GM19467 (cell line): ENCODE measurements around the gene PPARG.

Source experiments
- ATAC-seq: cut with Tn5 transposase; IDR thresholded peaks from one replicate; pipeline ENCODE4 v1.9.1; 2021; ENCODE audit warnings: mild to moderate bottlenecking, moderate library complexity; ENCODE audit not compliant: unreplicated experiment

Gene PPARG

GRCh38 chr3:12308517-12308916 lies 19.6 kb downstream of the PPARG start:
- ATAC-seq = no peak

- no peak for ATAC-seq
These were observed 20.8 kb downstream of the PPARG start for GRCh38 chr3:12309716-12310115.

- no peak for ATAC-seq
These were observed 23.1 kb downstream of the PPARG start for GRCh38 chr3:12312010-12312409.

GRCh38 chr3:12313519-12313918 lies 24.6 kb downstream of the PPARG start:
- no peak for ATAC-seq

GRCh38 chr3:12316253-12316652 lies 27.4 kb downstream of the PPARG start:
- ATAC-seq = peak; percentile 31

- peak; percentile 82 for ATAC-seq
These were observed 28.0 kb downstream of the PPARG start for GRCh38 chr3:12316729-12317351.

- no peak for ATAC-seq
These were observed 29.0 kb downstream of the PPARG start for GRCh38 chr3:12317914-12318313.

GRCh38 chr3:12318758-12319621 lies 30.1 kb downstream of the PPARG start:
- ATAC-seq = no peak

GRCh38 chr3:12321015-12321414 lies 32.1 kb downstream of the PPARG start:
- no peak for ATAC-seq

- ATAC-seq = no peak
These were observed 34.4 kb downstream of the PPARG start for GRCh38 chr3:12323237-12323636.

GRCh38 chr3:12325586-12326515 lies 37.0 kb downstream of the PPARG start:
- no peak for ATAC-seq

- no peak for ATAC-seq
These were observed 38.2 kb downstream of the PPARG start for GRCh38 chr3:12327021-12327420.

- ATAC-seq = no peak
These were observed 39.4 kb downstream of the PPARG start for GRCh38 chr3:12328132-12328836.

- no peak for ATAC-seq
These were observed 40.1 kb downstream of the PPARG start for GRCh38 chr3:12328837-12329462.

GRCh38 chr3:12334786-12335185 lies 45.9 kb downstream of the PPARG start:
- no peak for ATAC-seq

GRCh38 chr3:12335421-12335820 lies 46.6 kb downstream of the PPARG start:
- no peak for ATAC-seq

GRCh38 chr3:12336099-12336498 lies 47.2 kb downstream of the PPARG start:
- ATAC-seq = no peak

- no peak for ATAC-seq
These were observed 50.0 kb downstream of the PPARG start for GRCh38 chr3:12338595-12339546.
